ENCODE measurements around the gene ARHGEF38.

The ARHGEF38 gene, protein sequence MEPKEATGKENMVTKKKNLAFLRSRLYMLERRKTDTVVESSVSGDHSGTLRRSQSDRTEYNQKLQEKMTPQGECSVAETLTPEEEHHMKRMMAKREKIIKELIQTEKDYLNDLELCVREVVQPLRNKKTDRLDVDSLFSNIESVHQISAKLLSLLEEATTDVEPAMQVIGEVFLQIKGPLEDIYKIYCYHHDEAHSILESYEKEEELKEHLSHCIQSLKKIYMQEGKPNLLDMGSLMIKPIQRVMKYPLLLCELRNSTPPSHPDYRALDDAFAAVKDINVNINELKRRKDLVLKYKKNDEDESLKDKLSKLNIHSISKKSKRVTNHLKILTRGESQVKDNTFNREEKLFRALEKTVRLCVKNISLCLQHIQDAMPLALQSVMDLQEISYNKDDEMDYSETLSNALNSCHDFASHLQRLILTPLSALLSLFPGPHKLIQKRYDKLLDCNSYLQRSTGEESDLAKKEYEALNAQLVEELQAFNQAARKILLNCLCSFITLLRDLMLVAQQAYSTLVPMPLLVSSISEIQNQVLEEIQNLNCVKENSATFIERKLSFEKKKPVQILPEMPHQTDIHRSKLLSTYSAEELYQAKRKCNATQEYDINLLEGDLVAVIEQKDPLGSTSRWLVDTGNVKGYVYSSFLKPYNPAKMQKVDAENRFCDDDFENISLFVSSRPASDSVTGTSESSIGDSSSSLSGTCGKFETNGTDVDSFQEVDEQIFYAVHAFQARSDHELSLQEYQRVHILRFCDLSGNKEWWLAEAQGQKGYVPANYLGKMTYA

GRCh38 chr4:105551965-105552746, at the start of gene ARHGEF38:
Gene ARHGEF38, plus strand, starts transcription at chr4:105552620. Its CDS starts 146 bp downstream, at chr4:105552766.
- H3K9me3 ChIP-seq (ENCODE audit: control insufficient read depth in 2 of 2, low read length in 2 of 2), result no peaks in the 10 kb centered on the region
- peak within 1 kb of the TSS; percentile 89 to 99 for H3K27ac ChIP-seq (ENCODE audit: low read depth in 2 of 2, low read length in 2 of 2)
- no peaks in the 10 kb centered on the region for H3K27me3 ChIP-seq (ENCODE audit: control insufficient read depth in 2 of 2, insufficient read depth in 2 of 2, low read length in 2 of 2)
- peak within 1 kb of the TSS; percentile 66 to 71 for H3K4me3 ChIP-seq (ENCODE audit: low read length in 2 of 2)
- H3K9ac ChIP-seq (ENCODE audit: low read depth in 1 of 2, low read length in 2 of 2), result peak within 1 kb of the TSS; percentile 64 to 94
- peaks cover 6 to 29% of the 10 kb centered on the region in 2 donors for H3K4me1 ChIP-seq (ENCODE audit: control insufficient read depth in 2 of 2, insufficient read depth in 2 of 2, low read length in 2 of 2)
- H3K36me3 ChIP-seq (ENCODE audit: control insufficient read depth in 2 of 2, insufficient read depth in 2 of 2, low read length in 2 of 2), result no peaks in the 10 kb centered on the region

- H3K4me1 ChIP-seq (ENCODE audit: control insufficient read depth in 2 of 2, insufficient read depth in 2 of 2, low read length in 2 of 2), result no peaks in the 10 kb centered on the region
- H3K9ac ChIP-seq (ENCODE audit: low read depth in 1 of 2, low read length in 2 of 2), result no peak overlapping the region
- no peaks in the 10 kb centered on the region for H3K27me3 ChIP-seq (ENCODE audit: control insufficient read depth in 2 of 2, insufficient read depth in 2 of 2, low read length in 2 of 2)
- no peaks in the 10 kb centered on the region for H3K36me3 ChIP-seq (ENCODE audit: control insufficient read depth in 2 of 2, insufficient read depth in 2 of 2, low read length in 2 of 2)
- no peak overlapping the region for H3K4me3 ChIP-seq (ENCODE audit: low read length in 2 of 2)
- no peak overlapping the region for H3K27ac ChIP-seq (ENCODE audit: low read depth in 2 of 2, low read length in 2 of 2)
- H3K9me3 ChIP-seq (ENCODE audit: control insufficient read depth in 2 of 2, low read length in 2 of 2), result no peaks in the 10 kb centered on the region
These were observed 48.9 kb upstream of the ARHGEF38 start for GRCh38 chr4:105503484-105503883.

DNA sequence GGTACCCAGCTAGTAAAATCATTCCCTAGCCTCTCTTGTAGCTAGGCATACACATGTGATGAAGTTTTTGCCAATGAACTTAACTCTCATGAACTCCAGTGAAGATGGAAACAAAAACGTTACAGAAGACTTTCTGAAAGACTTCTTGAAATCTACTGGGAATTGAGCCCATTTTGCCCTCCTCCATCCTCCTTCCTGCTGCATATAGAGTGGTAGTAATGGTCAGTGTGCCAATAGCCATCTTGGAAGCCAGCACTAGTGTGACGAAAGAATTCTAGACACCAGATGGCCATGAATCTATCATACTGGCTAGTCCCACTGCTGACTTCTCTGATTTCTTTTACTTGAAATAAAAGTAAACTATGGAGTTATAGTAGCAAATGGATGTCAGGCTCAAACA, 47.7 kb upstream of the ARHGEF38 start:
- Histone ChIP-seq H3K4me3 (ENCODE audit: low read length in 2 of 2) (no peak overlapping the region), H3K36me3 (ENCODE audit: control insufficient read depth in 2 of 2, insufficient read depth in 2 of 2, low read length in 2 of 2) (no peaks in the 10 kb centered on the region), H3K4me1 (ENCODE audit: control insufficient read depth in 2 of 2, insufficient read depth in 2 of 2, low read length in 2 of 2) (no peaks in the 10 kb centered on the region), H3K9ac (ENCODE audit: low read depth in 1 of 2, low read length in 2 of 2) (no peak overlapping the region), H3K27ac (ENCODE audit: low read depth in 2 of 2, low read length in 2 of 2) (no peak overlapping the region), H3K27me3 (ENCODE audit: control insufficient read depth in 2 of 2, insufficient read depth in 2 of 2, low read length in 2 of 2) (no peaks in the 10 kb centered on the region), H3K9me3 (ENCODE audit: control insufficient read depth in 2 of 2, low read length in 2 of 2) (no peaks in the 10 kb centered on the region)

GRCh38 chr4:105509291-105509690, 43.1 kb upstream of the ARHGEF38 start:
- Histone ChIP-seq H3K9me3 (ENCODE audit: control insufficient read depth in 2 of 2, low read length in 2 of 2) (no peaks in the 10 kb centered on the region), H3K27ac (ENCODE audit: low read depth in 2 of 2, low read length in 2 of 2) (no peak overlapping the region), H3K4me1 (ENCODE audit: control insufficient read depth in 2 of 2, insufficient read depth in 2 of 2, low read length in 2 of 2) (no peaks in the 10 kb centered on the region), H3K27me3 (ENCODE audit: control insufficient read depth in 2 of 2, insufficient read depth in 2 of 2, low read length in 2 of 2) (no peaks in the 10 kb centered on the region), H3K36me3 (ENCODE audit: control insufficient read depth in 2 of 2, insufficient read depth in 2 of 2, low read length in 2 of 2) (no peaks in the 10 kb centered on the region), H3K9ac (ENCODE audit: low read depth in 1 of 2, low read length in 2 of 2) (no peak overlapping the region), H3K4me3 (ENCODE audit: low read length in 2 of 2) (no peak overlapping the region)

GRCh38 chr4:105509714-105510113, 42.7 kb upstream of the ARHGEF38 start:
- no peak overlapping the region for H3K9ac ChIP-seq (ENCODE audit: low read depth in 1 of 2, low read length in 2 of 2)
- no peak overlapping the region for H3K4me3 ChIP-seq (ENCODE audit: low read length in 2 of 2)
- no peak overlapping the region for H3K27ac ChIP-seq (ENCODE audit: low read depth in 2 of 2, low read length in 2 of 2)
- H3K27me3 ChIP-seq (ENCODE audit: control insufficient read depth in 2 of 2, insufficient read depth in 2 of 2, low read length in 2 of 2), result no peaks in the 10 kb centered on the region
- H3K36me3 ChIP-seq (ENCODE audit: control insufficient read depth in 2 of 2, insufficient read depth in 2 of 2, low read length in 2 of 2), result no peaks in the 10 kb centered on the region
- H3K9me3 ChIP-seq (ENCODE audit: control insufficient read depth in 2 of 2, low read length in 2 of 2), result no peaks in the 10 kb centered on the region
- no peaks in the 10 kb centered on the region for H3K4me1 ChIP-seq (ENCODE audit: control insufficient read depth in 2 of 2, insufficient read depth in 2 of 2, low read length in 2 of 2)

- Histone ChIP-seq H3K9ac (ENCODE audit: low read depth in 1 of 2, low read length in 2 of 2) (no peak overlapping the region), H3K9me3 (ENCODE audit: control insufficient read depth in 2 of 2, low read length in 2 of 2) (no peaks in the 10 kb centered on the region), H3K27me3 (ENCODE audit: control insufficient read depth in 2 of 2, insufficient read depth in 2 of 2, low read length in 2 of 2) (no peaks in the 10 kb centered on the region), H3K4me3 (ENCODE audit: low read length in 2 of 2) (no peak overlapping the region), H3K36me3 (ENCODE audit: control insufficient read depth in 2 of 2, insufficient read depth in 2 of 2, low read length in 2 of 2) (no peaks in the 10 kb centered on the region), H3K27ac (ENCODE audit: low read depth in 2 of 2, low read length in 2 of 2) (no peak overlapping the region), H3K4me1 (ENCODE audit: control insufficient read depth in 2 of 2, insufficient read depth in 2 of 2, low read length in 2 of 2) (no peaks in the 10 kb centered on the region)
These were observed 42.2 kb upstream of the ARHGEF38 start for GRCh38 chr4:105510245-105510644.

DNA sequence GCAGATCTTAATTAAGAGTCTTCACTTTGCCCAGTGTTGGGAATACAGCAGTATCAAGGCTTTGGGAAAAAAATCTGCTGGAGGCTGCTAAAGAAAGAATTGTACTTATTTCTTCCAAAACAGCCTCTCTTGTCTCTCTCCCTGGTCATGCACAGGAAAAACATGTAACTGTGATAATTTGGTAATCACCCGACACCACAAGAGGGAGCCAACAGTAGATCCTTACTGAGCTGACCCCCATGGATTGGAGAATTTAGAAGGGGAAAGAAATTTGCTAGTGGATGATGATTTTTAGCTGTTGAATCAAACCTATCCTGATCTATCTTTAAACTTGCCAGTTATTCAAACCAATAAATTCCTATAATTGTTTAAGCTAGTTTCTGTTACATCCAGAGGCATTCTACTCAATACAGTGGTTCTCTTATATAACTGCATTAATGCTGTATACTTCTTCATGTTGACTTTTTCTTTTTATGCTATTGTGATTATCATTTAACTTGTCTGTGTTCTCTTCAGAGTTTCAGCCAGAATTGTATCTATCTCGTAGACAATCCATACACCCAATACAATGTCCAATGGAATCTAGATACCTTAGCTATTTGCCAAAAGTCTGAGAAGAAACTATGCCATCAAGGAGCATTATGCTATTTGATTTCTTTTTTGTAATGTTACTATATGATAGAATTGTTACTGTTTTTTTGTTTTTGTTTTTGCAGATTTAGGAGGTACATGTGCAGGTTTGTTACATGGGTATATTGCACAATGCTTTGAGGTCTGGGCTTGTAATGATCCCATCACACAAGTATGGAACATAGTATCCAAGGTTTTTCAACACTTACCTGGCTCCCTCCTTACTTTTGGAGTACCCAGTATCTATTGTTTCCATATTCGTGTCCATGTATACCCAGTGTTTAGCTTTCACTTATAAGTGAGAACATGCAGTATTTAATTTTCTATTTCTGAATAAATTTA, 31.3 kb upstream of the ARHGEF38 start:
- Histone ChIP-seq H3K36me3 (ENCODE audit: control insufficient read depth in 2 of 2, insufficient read depth in 2 of 2, low read length in 2 of 2) (no peaks in the 10 kb centered on the region), H3K27me3 (ENCODE audit: control insufficient read depth in 2 of 2, insufficient read depth in 2 of 2, low read length in 2 of 2) (no peaks in the 10 kb centered on the region), H3K4me1 (ENCODE audit: control insufficient read depth in 2 of 2, insufficient read depth in 2 of 2, low read length in 2 of 2) (no peaks in the 10 kb centered on the region), H3K9ac (ENCODE audit: low read depth in 1 of 2, low read length in 2 of 2) (no peak overlapping the region), H3K4me3 (ENCODE audit: low read length in 2 of 2) (no peak overlapping the region), H3K9me3 (ENCODE audit: control insufficient read depth in 2 of 2, low read length in 2 of 2) (no peaks in the 10 kb centered on the region), H3K27ac (ENCODE audit: low read depth in 2 of 2, low read length in 2 of 2) (no peak overlapping the region)

- Histone ChIP-seq H3K27ac (ENCODE audit: low read depth in 2 of 2, low read length in 2 of 2) (no peak overlapping the region), H3K9ac (ENCODE audit: low read depth in 1 of 2, low read length in 2 of 2) (no peak overlapping the region), H3K27me3 (ENCODE audit: control insufficient read depth in 2 of 2, insufficient read depth in 2 of 2, low read length in 2 of 2) (no peaks in the 10 kb centered on the region), H3K4me1 (ENCODE audit: control insufficient read depth in 2 of 2, insufficient read depth in 2 of 2, low read length in 2 of 2) (no peaks in the 10 kb centered on the region), H3K36me3 (ENCODE audit: control insufficient read depth in 2 of 2, insufficient read depth in 2 of 2, low read length in 2 of 2) (no peaks in the 10 kb centered on the region), H3K9me3 (ENCODE audit: control insufficient read depth in 2 of 2, low read length in 2 of 2) (no peaks in the 10 kb centered on the region), H3K4me3 (ENCODE audit: low read length in 2 of 2) (no peak overlapping the region)
These were observed 25.8 kb upstream of the ARHGEF38 start for GRCh38 chr4:105526656-105527055.

DNA sequence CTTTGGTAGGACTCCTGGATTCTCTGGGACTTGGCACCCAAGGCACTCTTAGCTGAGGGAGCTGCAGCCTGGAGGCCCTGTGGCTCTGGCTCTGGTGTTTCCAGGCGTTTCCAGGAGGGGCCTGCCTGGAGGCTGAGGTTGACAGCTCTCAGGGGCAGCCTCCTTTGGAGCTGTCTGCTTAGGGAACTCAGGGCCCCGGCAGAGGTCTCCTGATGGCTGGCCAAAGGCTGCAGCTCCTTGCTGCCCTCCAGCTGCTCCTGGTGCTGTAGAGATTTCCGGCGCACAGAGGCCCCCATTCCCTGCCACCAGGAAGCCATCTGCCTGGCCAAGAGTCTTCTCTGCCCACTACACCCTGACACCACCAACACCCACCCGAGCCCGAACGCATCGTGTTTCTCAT, 25.3 kb upstream of the ARHGEF38 start:
- Histone ChIP-seq H3K36me3 (ENCODE audit: control insufficient read depth in 2 of 2, insufficient read depth in 2 of 2, low read length in 2 of 2) (no peaks in the 10 kb centered on the region), H3K9ac (ENCODE audit: low read depth in 1 of 2, low read length in 2 of 2) (no peak overlapping the region), H3K9me3 (ENCODE audit: control insufficient read depth in 2 of 2, low read length in 2 of 2) (no peaks in the 10 kb centered on the region), H3K27me3 (ENCODE audit: control insufficient read depth in 2 of 2, insufficient read depth in 2 of 2, low read length in 2 of 2) (no peaks in the 10 kb centered on the region), H3K4me1 (ENCODE audit: control insufficient read depth in 2 of 2, insufficient read depth in 2 of 2, low read length in 2 of 2) (no peaks in the 10 kb centered on the region), H3K27ac (ENCODE audit: low read depth in 2 of 2, low read length in 2 of 2) (no peak overlapping the region), H3K4me3 (ENCODE audit: low read length in 2 of 2) (no peak overlapping the region)

All from mucosa of rectum (tissue), 2 donors.